Endodermal cell (in vitro differentiated cells): Measurements from ENCODE around the gene GLOD4. TPM values are rescaled to one million over a fixed set of nuclear protein-coding genes. Genes with fewer than 3 reads are reported as not detected.
A peak's percentile ranks its signal among the peaks of the same experiment; 100 is the strongest.

ENCODE experiments used
- DNase-seq: peaks from one replicate; pipeline ENCODE4 v3.0.0-alpha.2; 2017
- H3K27ac ChIP-seq: 2 replicates; pipeline ENCODE4 v1.5.1; 2013; ENCODE audit warnings: mild to moderate bottlenecking, low read depth, low read length, moderate library complexity
- H3K27me3 ChIP-seq: 2 replicates; pipeline ENCODE4 v1.6.1; 2013; ENCODE audit warnings: mild to moderate bottlenecking, low read length, moderate library complexity; ENCODE audit not compliant: insufficient read depth, control insufficient read depth, poor library complexity, severe bottlenecking
- H3K36me3 ChIP-seq: 2 replicates; pipeline ENCODE4 v1.7.0; 2013; ENCODE audit warnings: mild to moderate bottlenecking, low read length, moderate library complexity; ENCODE audit not compliant: control insufficient read depth, insufficient read depth
- H3K4me1 ChIP-seq: one replicate; pipeline ENCODE4 v1.7.0; 2013; ENCODE audit warnings: low read length; ENCODE audit not compliant: control insufficient read depth, insufficient read depth
- H3K4me3 ChIP-seq: 2 replicates; pipeline ENCODE4 v1.5.1; 2013; ENCODE audit warnings: mild to moderate bottlenecking, low read length, moderate library complexity
- H3K9ac ChIP-seq: 2 replicates; pipeline ENCODE4 v1.6.1; 2013; ENCODE audit warnings: mild to moderate bottlenecking, low read length, moderate library complexity; ENCODE audit not compliant: poor library complexity, severe bottlenecking; ENCODE audit errors: extremely low read depth
- H3K9me3 ChIP-seq: 2 replicates; pipeline ENCODE4 v1.6.1; 2013; ENCODE audit warnings: mild to moderate bottlenecking, low read length, moderate library complexity; ENCODE audit not compliant: control insufficient read depth
- H3K27ac Mint-ChIP-seq: 2 replicates; pipeline ENCODE4 v1.8.0; 2020; ENCODE audit warnings: mixed read lengths
- H3K27me3 Mint-ChIP-seq: 2 replicates; pipeline ENCODE4 v1.8.0; 2021; ENCODE audit warnings: mild to moderate bottlenecking, mixed read lengths; ENCODE audit not compliant: insufficient read depth
- H3K36me3 Mint-ChIP-seq: 2 replicates; pipeline ENCODE4 v1.8.0; 2020; ENCODE audit warnings: low read depth, mixed read lengths
- H3K4me1 Mint-ChIP-seq: 2 replicates; pipeline ENCODE4 v1.8.0; 2020; ENCODE audit warnings: mixed read lengths
- H3K4me3 Mint-ChIP-seq: 2 replicates; pipeline ENCODE4 v1.8.0; 2020; ENCODE audit warnings: mild to moderate bottlenecking, moderate library complexity, mixed read lengths
- H3K9me3 Mint-ChIP-seq: 2 replicates; pipeline ENCODE4 v1.8.0; 2020; ENCODE audit warnings: mild to moderate bottlenecking, mixed read lengths
- CTCF ChIP-seq: fragments of 200-600 bp; sonication (generic); conservative IDR thresholded peaks from 2 replicates; pipeline ENCODE4 v1.5.0; 2021; ENCODE audit warnings: antibody characterized with exemption, mild to moderate bottlenecking
- WGBS, 2 experiments: methylation state at CpG; one replicate each; pipeline versions ENCODE4 v1.1.5 to v1.1.7; 2013; ENCODE audit warnings: missing lambda C conversion rate in 2 of 2, mixed read lengths in 1 of 2; ENCODE audit not compliant: insufficient coverage in 1 of 2, insufficient read length in 1 of 2; 5-methylcytosine and 5-hydroxymethylcytosine counted together
- total RNA-seq, 2 donors: library from RNA; stranded (reverse); fragmentation: NEBNext Ultra II Directional in 1 of 2; extraction: Animal tissue kit (Norgen Biotek cat#: 25700) in 1 of 2; gene quantifications; 2 replicates in 1 of 2; 3 replicates in 1 of 2; pipeline ENCODE4 v1.2.1, GENCODE V29; 2021

The GLOD4 gene
- total RNA-seq, 2 donors from 2014 or later: 81.6 to 95.1 TPM

- H3K9ac ChIP-seq: no peak overlapping the region
- DNase-seq: no peak
- Mint-ChIP-seq H3K36me3 (peaks cover 52% of the 10 kb centered on the region), H3K27ac (no peak overlapping the region), H3K4me1 (no peaks in the 10 kb centered on the region), H3K9me3 (no peaks in the 10 kb centered on the region), H3K4me3 (no peak overlapping the region), H3K27me3 (no peaks in the 10 kb centered on the region)
- peak overlapping the region; percentile 99 for H3K27ac ChIP-seq
- H3K4me3 ChIP-seq: no peak overlapping the region
- 87 to 89% methylated on average over 26 to 37 of the region's 37 CpGs for WGBS, 2 experiments
- H3K36me3 ChIP-seq: peaks cover 72% of the 10 kb centered on the region
- H3K27me3 ChIP-seq: no peaks in the 10 kb centered on the region
- H3K4me1 ChIP-seq: peaks cover 2% of the 10 kb centered on the region
- no peak for TF ChIP-seq CTCF
- no peaks in the 10 kb centered on the region for H3K9me3 ChIP-seq
Measured at GRCh38 chr17:802901-803881, 21.1 kb upstream of the GLOD4 start.

GRCh38 chr17:802481-802880 lies 20.4 kb upstream of the GLOD4 start:
- Histone ChIP-seq H3K9me3 (no peaks in the 10 kb centered on the region), H3K9ac (no peak overlapping the region), H3K4me1 (peaks cover 2% of the 10 kb centered on the region), H3K4me3 (no peak overlapping the region), H3K27ac (no peak overlapping the region), H3K27me3 (no peaks in the 10 kb centered on the region), H3K36me3 (peaks cover 72% of the 10 kb centered on the region)
- H3K4me3 Mint-ChIP-seq: no peak overlapping the region
- TF ChIP-seq CTCF: no peak
- H3K27me3 Mint-ChIP-seq: no peaks in the 10 kb centered on the region
- no peaks in the 10 kb centered on the region for H3K4me1 Mint-ChIP-seq
- no peak overlapping the region for H3K27ac Mint-ChIP-seq
- no peaks in the 10 kb centered on the region for H3K9me3 Mint-ChIP-seq
- WGBS, 2 experiments: 83 to 95% methylated on average over 1 to 14 of the region's 14 CpGs
- peaks cover 52% of the 10 kb centered on the region for H3K36me3 Mint-ChIP-seq
- DNase-seq: no peak

GRCh38 chr17:801660-802059 lies 19.6 kb upstream of the GLOD4 start:
- H3K27me3 ChIP-seq: no peaks in the 10 kb centered on the region
- no peak overlapping the region for H3K27ac Mint-ChIP-seq

More at GRCh38 chr17:801660-802059, 19.6 kb upstream of the GLOD4 start:
- Histone ChIP-seq H3K9me3 (no peaks in the 10 kb centered on the region), H3K4me3 (no peak overlapping the region), H3K27ac (no peak overlapping the region), H3K4me1 (peaks cover 2% of the 10 kb centered on the region), H3K36me3 (peaks cover 74% of the 10 kb centered on the region), H3K9ac (no peak overlapping the region)
- no peaks in the 10 kb centered on the region for H3K27me3 Mint-ChIP-seq
- H3K4me3 Mint-ChIP-seq: no peak overlapping the region
- no peaks in the 10 kb centered on the region for H3K4me1 Mint-ChIP-seq
- no peak for TF ChIP-seq CTCF
- no peaks in the 10 kb centered on the region for H3K9me3 Mint-ChIP-seq
- H3K36me3 Mint-ChIP-seq: peaks cover 55% of the 10 kb centered on the region
- WGBS, 2 experiments: 95 to 96% methylated on average over 6 of the region's 6 CpGs
- no peak for DNase-seq
